GM12891 (cell line): ENCODE measurements around the gene VAMP1.

Experiments
- POLR2A ChIP-seq: IDR thresholded peaks from 2 replicates; pipeline ENCODE4 v1.6.1; 2011; ENCODE audit warnings: low read depth, low read length, control low read depth
- POU2F2 ChIP-seq: IDR thresholded peaks from 2 replicates; pipeline ENCODE4 v1.6.1; 2011; ENCODE audit warnings: low read depth, mild to moderate bottlenecking, control low read depth, low read length, moderate library complexity

DNA sequence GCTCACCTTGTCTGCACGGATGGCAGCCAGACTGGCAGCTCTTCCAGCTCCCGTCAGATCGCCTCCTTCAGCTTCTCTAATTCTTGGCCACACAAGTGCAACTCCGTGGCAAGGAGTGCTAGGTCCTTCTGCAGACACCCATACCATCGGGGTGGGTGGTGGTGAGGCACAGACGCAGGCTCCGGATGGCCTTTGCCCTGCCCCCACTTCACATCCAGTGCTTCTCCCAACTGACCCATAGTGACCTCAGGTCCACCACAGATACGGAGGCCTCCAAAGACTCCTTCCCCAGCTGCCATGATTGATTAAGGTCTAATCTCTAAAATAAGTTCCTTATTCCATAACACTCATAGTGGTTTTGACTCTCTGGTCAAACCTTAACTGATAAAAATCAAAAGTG lies 45.6 kb downstream of the VAMP1 start:
- TF ChIP-seq POU2F2 (no peak), POLR2A (no peak)
